Measurements from ENCODE around the gene EMD. TPM values are rescaled to one million over a fixed set of nuclear protein-coding genes. Genes with fewer than 3 reads are reported as not detected.

Gene EMD
- total RNA-seq, 1 donor from 2014 or later: 10.6 TPM

DNA sequence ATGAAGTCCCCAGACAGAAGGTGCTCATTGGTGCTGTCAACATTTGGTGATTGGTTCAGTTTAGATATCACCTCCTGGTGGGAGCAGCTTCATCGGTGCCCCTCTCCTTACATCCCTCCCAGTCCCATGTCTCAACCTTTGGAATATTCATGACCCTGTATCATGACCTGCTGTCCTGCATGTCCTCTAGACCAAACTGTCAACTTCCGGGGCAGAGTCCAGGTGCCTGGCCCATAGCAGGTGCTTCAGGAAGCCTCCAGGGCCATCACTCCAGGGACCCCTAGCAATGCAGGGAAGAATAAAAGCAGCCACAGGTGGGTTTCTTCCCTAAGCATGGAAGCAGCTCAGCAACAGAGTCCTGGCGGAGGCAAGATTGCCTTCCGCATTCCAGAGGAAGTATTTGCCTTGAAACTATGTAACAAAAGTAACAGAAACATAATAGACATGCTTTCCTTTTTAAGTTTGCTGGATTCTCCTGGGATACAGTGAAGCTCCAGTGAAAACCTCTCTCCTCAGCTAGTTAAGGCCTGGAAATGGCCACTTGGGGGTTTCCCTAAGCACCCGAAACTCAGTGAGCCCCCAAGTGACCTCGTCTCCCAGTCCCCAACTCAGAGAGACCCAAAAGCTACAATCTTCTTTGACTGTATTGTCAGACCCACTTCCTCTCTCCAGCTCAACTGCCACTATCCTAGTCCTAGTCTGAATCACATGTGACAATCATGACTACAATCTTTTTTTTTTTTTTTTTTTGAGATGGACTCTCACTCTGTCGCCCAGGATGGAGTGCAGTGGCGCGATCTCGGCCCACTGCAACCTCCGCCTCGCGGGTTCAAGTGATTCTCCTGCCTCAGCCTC, 48.0 kb downstream of the EMD start:
- peak; percentile 59 for DNase-seq

DNA sequence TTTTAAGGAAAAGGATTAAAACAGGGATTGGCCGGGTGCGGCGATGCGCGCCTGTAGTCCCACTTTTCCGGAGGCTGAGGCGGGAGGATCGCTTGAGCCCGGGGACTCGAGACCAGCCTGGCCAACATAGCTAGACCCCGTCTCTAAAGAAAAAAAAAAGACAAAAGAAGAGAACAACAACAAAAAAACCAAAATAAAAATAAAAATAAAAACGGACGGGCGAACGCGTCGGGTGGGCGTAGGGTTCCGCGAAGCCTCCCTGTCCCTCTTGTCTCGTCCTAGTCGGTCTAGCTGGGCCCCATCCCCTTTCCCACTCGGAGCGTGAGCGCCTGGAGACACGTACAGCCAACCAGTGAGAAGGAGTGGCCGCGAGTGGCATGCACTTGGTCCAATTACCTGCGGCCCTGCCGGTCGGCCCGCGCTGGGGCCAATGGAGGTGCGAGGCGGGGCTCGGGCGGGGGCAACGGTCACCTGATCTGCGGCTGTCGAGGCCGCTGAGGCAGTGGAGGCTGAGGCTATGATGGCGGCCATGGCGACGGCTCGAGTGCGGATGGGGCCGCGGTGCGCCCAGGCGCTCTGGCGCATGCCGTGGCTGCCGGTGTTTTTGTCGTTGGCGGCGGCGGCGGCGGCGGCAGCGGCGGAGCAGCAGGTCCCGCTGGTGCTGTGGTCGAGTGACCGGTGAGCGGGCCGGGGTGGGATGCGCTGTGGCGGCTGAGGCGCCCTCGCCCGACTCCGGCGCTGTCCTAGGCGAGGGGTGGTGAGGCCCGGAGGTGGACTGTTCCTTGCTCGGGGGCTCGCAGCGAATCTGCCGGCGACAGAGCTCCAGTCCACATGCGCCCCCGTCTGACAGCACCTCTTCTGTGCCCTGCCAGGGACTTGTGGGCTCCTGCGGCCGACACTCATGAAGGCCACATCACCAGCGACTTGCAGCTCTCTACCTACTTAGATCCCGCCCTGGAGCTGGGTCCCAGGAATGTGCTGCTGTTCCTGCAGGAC, 49.4 kb downstream of the EMD start, which contains the start of gene ATP6AP1:
ATP6AP1 (plus strand) TSS at position 502 of the 996 bp plus-strand sequence; CDS start at position 518, 16 bp downstream.
- DNase-seq: peak; percentile 95

DNA sequence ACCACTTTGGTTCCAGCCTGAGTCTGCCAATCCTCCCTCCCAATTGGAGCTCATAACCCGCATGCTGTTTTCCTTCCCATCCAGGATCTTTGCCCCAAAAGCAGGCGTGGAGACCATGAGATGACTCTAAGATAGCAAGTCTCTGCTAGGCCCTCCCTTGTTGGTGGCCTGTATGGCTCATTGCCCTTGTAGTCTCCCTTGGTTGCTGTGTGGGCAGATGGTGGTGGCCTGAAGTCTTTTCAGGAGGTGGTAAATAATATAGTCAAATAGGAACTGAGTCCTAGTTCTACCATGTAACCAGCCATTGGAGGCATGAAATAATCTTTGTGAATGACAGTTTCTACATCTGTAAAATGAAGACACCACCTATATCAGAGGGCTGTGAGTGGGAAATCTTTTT, 50.6 kb downstream of the EMD start:
- DNase-seq: no peak

GRCh38 chrX:154430479-154430878, 51.4 kb downstream of the EMD start:
- DNase-seq: peak; percentile 35

- no peak for DNase-seq
Observed at GRCh38 chrX:154430916-154431315, 51.8 kb downstream of the EMD start.

Other genes with a start within 250 kb of the EMD start
- gene OPN1LW, start 235.1 kb upstream of the EMD start, total RNA-seq: not detected in 2 replicates
- gene OPN1MW, start 196.7 kb upstream of the EMD start, total RNA-seq: 0.17 TPM in 1 of 2 replicates, not detected in the other
- not detected in 2 replicates for gene OPN1MW2, start 159.5 kb upstream of the EMD start, total RNA-seq
- not detected in 2 replicates for gene OPN1MW3, start 121.7 kb upstream of the EMD start, total RNA-seq
- gene TEX28, start 84.2 kb upstream of the EMD start, total RNA-seq: not detected in 2 replicates
- gene TKTL1, start 83.5 kb upstream of the EMD start, total RNA-seq: not detected in 2 replicates
- 1,387 and 2,587 TPM in 2 replicates for gene FLNA, start 4.7 kb upstream of the EMD start, total RNA-seq
- gene RPL10, start 19.1 kb downstream of the EMD start, total RNA-seq: 3,745 and 6,057 TPM in 2 replicates
- 105 and 111 TPM in 2 replicates for gene DNASE1L1, start 30.0 kb downstream of the EMD start, total RNA-seq
- 20.8 and 25.9 TPM in 2 replicates for gene TAFAZZIN, start 32.2 kb downstream of the EMD start, total RNA-seq
- 65.9 and 103 TPM in 2 replicates for gene ATP6AP1, start 49.4 kb downstream of the EMD start, total RNA-seq
- 50.7 and 75.9 TPM in 2 replicates for gene GDI1, start 57.9 kb downstream of the EMD start, total RNA-seq
- gene FAM50A, start 64.8 kb downstream of the EMD start, total RNA-seq: 58.0 and 61.4 TPM in 2 replicates
- gene PLXNA3, start 79.0 kb downstream of the EMD start, total RNA-seq: 6.6 and 9.0 TPM in 2 replicates
- gene LAGE3, start 100.0 kb downstream of the EMD start, total RNA-seq: 14.3 and 31.5 TPM in 2 replicates
- 51.1 and 57.8 TPM in 2 replicates for gene UBL4A, start 107.3 kb downstream of the EMD start, total RNA-seq
- 22.1 and 39.9 TPM in 2 replicates for gene SLC10A3, start 111.3 kb downstream of the EMD start, total RNA-seq
- 25.5 and 27.7 TPM in 2 replicates for gene FAM3A, start 136.9 kb downstream of the EMD start, total RNA-seq
- gene G6PD, start 167.6 kb downstream of the EMD start, total RNA-seq: 29.1 and 117 TPM in 2 replicates
- 15.5 and 22.1 TPM in 2 replicates for gene IKBKG, start 168.3 kb downstream of the EMD start, total RNA-seq
- not detected in 2 replicates for gene CTAG1A, start 205.8 kb downstream of the EMD start, total RNA-seq
- gene CTAG1B, start 240.0 kb downstream of the EMD start, total RNA-seq: not detected in 2 replicates

All from dermis blood vessel endothelial cell (primary cell).